Transverse colon (tissue), 4 donors: ENCODE results near the gene NUP50.

ENCODE experiments used
- CTCF ChIP-seq, 5 experiments: fragments of 200-600 bp in 3 of 5; fragments of 450-650 bp in 2 of 5; sonication (generic) in 3 of 5; IDR thresholded peaks; 1 replicate in 2 of 5; 2 replicates in 3 of 5; pipeline ENCODE4 v1.5.1; 2016 to 2017; ENCODE audit warnings: antibody characterized with exemption in 5 of 5, inconsistent platforms in 3 of 5, mild to moderate bottlenecking in 2 of 5, moderate library complexity in 1 of 5
- EP300 ChIP-seq: sonication (generic); formaldehyde crosslinking; IDR thresholded peaks from one replicate; pipeline ENCODE4 v1.6.1; 2017; ENCODE audit warnings: antibody characterized with exemption, low read depth
- POLR2A ChIP-seq: fragments of 450-650 bp; IDR thresholded peaks from one replicate; pipeline ENCODE4 v1.6.1; 2016; ENCODE audit warnings: antibody characterized with exemption, mild to moderate bottlenecking, moderate library complexity
- POLR2AphosphoS5 ChIP-seq, 3 donors: sonication (generic); formaldehyde crosslinking; IDR thresholded peaks; one replicate each; pipeline ENCODE4 v1.6.1; 2016; ENCODE audit warnings: antibody characterized with exemption in 3 of 3

DNA sequence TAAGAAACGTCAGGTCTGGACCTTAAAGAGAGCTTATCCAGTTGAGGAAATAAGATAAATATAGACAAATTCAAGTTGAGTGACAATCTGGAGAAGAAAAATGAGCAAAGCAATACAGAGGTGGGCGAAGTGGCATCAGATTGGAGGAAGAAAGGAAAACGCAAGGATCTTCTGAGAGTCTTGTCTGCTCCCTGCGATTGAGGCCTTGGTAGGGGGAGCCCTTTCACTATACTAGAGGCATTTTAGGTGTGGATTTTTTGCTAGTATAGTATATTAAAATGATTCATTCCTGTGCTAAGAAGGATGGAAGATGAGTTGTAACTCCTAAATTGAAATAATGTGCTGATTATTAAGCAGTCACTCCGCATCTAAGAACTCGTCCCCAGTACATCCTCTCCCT lies 8.1 kb downstream of the NUP50 start:
- TF ChIP-seq CTCF (IDR thresholded peaks at IDR 0.05) (no peak), POLR2A (no peak), POLR2AphosphoS5 (IDR thresholded peaks at IDR 0.05) (no peak), EP300 (no peak)
